Left renal pelvis (tissue), 4 donors: Measurements from ENCODE around the gene AGPAT4. TPM values are rescaled to one million over a fixed set of nuclear protein-coding genes. Genes with fewer than 3 reads are reported as not detected.

ENCODE experiments used
- DNase-seq, 4 donors: peaks; one replicate each; pipeline ENCODE4 v3.0.0-alpha.2; 2013; ENCODE audit warnings: low read depth in 4 of 4, low spot score in 3 of 4
- polyA plus RNA-seq, 4 donors: library from polyadenylated mRNA; unstranded; fragments of 120-200 nt; gene quantifications; one replicate each; pipeline ENCODE4 v1.2.1, GENCODE V29; 2013; ENCODE audit not compliant: insufficient read length in 4 of 4

AGPAT4 gene
- polyA plus RNA-seq, 4 donors: 17.1 to 22.4 (median 19.1) TPM

DNA sequence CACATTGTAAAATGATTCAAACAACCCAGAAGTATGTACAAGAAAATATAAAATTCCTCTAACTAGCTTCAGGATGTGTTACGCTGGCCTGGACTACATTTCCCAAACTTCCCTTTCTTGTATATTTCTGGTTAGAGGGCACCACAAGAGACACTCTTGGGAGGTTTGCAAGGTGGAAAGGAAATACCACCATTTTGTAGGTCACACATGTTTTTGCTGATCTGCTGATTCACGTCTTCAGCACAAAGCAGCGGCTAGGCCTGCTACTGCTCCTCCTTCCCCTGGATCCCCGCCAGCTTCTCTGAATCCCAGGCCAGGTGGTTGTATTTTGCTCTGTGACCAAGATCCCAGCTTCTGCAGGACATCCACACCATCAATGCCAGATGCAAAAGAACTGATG, 104.2 kb downstream of the AGPAT4 start:
- no peak for DNase-seq

- DNase-seq: no peak
These were observed 104.8 kb downstream of the AGPAT4 start for GRCh38 chr6:161169035-161169434.

DNA sequence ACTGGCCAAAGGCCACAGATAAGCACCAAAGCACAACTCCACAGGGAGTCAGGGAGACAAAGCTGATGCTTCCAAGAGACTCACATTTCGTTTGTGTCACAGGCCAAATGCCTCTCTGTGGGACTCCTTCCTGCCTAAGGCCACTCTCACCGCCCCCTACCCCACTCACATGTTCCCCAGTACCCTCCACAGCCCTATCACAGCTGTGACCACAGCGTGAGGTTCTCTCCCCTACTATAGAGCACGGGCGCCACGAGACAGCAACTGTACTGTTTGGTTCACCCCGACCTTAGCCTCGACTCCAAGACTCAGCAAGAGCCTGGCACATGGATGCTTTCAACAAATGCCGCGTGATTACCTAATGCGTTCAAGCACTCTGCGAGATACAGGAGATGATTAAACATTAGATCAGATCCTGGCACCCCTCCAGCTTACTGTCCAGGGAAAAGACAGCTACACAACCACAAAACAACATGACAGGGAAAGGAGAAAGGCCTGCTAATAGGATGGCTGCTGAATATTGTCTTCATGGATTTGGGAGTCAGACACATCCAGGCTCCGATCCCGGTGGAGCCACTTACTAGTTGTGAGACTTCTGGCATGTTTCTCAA, 105.5 kb downstream of the AGPAT4 start:
- no peak for DNase-seq

GRCh38 chr6:161166677-161167076, 107.2 kb downstream of the AGPAT4 start:
- no peak for DNase-seq

- DNase-seq: no peak
These were observed 107.7 kb downstream of the AGPAT4 start for GRCh38 chr6:161166176-161166575.

GRCh38 chr6:161164182-161164625, 109.7 kb downstream of the AGPAT4 start:
- DNase-seq: no peak

GRCh38 chr6:161163466-161164181, 110.2 kb downstream of the AGPAT4 start:
- DNase-seq: no peak

- DNase-seq: no peak
These were observed 111.1 kb downstream of the AGPAT4 start for GRCh38 chr6:161162722-161163121.

GRCh38 chr6:161161889-161162624, 111.8 kb downstream of the AGPAT4 start:
- DNase-seq: no peak

DNA sequence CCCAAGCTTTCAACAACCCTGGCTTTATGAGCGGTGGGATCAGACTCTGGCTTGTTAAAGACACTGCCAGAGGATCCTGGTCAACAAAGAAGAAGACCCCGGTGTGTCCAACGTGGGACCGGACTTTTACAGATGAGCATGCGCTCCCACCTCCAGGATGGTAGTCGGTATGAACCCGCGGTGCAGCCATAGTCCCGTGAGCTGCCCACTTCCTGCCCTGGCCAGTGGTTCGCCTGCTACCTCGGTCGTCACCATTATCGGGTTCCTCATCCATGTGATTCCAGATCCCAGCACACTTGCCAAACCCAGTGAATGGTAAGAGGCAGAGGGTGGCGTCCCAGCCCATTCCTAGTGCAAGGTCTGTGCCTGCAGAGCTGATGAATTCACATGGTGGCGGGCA, 112.7 kb downstream of the AGPAT4 start:
- no peak for DNase-seq

- no peak for DNase-seq
These were observed 119.0 kb downstream of the AGPAT4 start for GRCh38 chr6:161154796-161155335.

- no peak for DNase-seq
These were observed 120.1 kb downstream of the AGPAT4 start for GRCh38 chr6:161153725-161154124.

GRCh38 chr6:161152907-161153662, 120.8 kb downstream of the AGPAT4 start:
- DNase-seq: no peak

DNA sequence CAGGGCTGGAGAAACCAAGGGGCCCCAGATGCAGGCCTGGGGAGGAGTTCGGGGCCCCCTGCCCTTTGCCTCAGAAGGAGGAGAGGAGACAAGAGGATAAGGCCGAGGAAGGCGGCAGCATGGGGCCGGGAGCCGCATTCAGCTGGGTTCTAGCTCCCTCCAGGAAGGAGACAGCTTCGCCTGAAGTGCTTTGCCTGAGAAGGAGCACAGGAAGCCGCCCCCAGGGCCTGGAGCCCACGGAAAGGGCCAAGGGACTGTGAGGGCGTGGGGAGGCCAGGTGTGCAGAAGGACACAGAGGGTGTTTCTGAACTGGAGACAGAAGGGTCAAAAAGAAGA, 121.4 kb downstream of the AGPAT4 start:
- no peak for DNase-seq

DNA sequence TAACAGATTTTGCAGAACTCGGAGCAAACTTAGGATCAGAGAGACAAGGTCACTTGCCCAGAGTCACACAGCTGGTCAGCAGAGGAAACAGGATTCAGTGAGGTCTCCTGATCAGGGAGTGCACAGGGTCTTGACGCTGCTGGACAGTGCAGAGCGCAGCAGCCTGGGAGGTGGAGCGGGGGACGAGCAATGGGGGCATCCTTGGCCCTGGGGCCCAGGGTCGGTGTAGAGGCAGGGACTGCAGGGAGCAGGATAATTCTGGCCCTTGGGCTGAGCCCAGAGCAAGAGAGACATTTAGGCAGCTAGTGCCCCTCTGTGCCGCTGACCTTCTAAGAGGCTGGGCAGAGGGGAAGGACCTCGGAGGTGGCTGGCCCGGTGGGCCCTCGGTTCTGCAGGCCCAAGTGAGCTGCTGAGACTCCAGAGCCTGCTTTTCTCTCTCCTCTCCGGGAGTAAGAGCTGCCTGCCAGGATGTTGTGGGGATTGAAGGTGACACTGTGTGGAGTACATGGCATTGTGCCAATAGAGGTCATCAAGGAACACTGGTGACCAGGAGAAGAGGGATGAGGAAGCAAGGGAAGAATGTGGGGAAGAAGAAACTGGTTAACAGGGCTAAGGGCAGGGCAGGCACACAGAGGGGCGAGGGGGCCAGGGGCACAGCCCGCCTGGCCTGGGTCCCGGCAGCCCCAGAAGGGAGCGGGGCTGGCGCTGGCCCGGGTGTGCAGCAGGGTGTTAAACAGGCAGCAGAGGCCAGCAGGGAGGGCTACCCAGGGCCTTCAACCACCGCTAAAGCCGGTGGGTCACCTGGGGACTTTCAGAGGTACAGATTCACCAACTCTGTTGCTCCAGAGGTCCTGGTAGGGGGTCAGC, 122.0 kb downstream of the AGPAT4 start:
- no peak for DNase-seq

DNA sequence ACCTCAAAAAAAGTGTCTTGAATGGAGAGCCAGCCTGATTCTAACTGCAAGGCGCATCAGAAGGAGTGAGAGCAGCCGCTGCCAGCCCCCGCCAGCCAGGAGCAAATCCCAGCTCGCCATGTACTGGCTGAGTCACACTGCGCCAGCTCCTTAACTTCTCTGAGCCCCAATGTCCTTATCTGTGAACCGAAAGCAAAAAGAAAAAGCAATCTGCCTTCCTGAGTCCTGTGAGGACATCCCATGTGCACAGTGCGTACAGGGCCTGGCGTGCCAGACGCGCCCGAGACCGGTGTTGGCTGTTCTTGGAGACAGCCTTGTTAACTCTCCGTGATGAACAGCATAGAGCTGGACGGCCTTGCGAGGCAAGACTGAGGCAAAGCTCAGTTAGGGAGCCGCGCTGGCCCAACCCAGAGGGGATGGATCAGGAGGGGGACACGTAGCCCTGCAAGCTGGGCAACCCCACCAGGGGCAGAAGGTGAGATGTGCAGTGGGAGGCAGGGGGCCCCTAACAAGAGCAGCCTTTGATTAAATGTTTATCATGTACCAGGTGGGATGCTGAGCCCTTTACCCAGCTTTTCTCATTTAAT, 122.7 kb downstream of the AGPAT4 start:
- DNase-seq: no peak

- DNase-seq: no peak
These were observed 123.3 kb downstream of the AGPAT4 start for GRCh38 chr6:161150566-161150965.

- DNase-seq: no peak
These were observed 123.7 kb downstream of the AGPAT4 start for GRCh38 chr6:161150136-161150535.

GRCh38 chr6:161143663-161144430, 130.0 kb downstream of the AGPAT4 start:
- no peak for DNase-seq
